Fibroblast of skin of back (primary cell): Measurements from ENCODE around the gene FMNL2.

Experiments
- DNase-seq: peaks from one replicate; pipeline ENCODE4 v3.0.0-alpha.2; 2013

The FMNL2 gene

DNA sequence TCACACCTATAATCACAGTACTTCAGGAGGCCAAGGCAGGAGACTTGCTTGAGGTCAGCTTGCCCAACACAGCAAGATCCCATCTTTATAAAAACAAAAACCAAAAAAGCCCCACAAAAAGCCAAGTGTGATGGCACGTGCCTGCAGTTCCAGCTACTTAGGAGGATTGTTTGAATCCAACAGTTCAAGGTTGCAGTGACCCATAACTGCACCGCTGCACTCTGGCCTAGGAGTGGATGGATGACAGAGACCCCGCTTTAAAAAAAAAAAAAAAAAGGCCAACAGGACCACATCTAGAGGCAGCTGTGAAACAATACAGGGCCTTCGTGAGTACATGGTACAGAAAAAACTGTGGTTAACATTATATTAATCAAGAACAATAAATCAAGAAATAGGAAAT, 326.1 kb downstream of the FMNL2 start:
- no peak for DNase-seq

DNA sequence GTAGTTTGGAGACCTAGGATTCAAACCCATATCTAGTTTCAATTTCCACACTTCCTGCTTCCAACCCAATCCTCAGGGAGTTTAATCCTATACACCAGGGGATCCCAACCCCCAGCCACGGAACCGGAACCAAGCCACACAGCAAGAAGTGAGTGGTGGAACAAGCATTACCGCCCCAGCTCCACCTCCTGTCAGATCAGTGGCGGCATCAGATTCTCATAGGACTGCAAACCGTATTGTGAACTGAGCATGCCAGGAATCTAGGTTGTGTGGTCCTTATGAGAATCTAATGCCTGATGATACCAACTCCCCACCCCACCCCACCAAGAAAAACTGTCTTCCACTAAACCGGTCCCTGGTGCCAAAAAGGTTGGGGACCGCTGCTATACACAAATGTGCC, 329.8 kb downstream of the FMNL2 start:
- DNase-seq, result no peak

DNA sequence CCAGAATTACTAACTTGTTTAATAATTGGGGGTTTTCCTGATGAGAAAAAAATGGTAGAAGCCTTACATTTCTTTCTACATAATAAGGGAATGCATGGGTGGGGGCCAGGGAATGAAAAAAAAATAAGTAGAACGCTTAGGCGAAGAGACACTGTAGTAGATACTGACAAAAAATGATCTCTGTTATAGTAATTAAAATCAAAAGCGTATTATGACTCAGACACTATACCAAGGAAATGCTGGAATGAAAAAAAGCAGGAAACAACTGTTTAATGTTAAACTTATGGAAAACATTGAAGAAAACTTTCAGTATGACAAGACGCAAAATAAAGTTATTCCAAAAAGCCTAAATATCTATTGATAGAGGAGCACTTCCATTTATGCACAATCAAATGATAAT, 339.4 kb downstream of the FMNL2 start:
- no peak for DNase-seq

DNA sequence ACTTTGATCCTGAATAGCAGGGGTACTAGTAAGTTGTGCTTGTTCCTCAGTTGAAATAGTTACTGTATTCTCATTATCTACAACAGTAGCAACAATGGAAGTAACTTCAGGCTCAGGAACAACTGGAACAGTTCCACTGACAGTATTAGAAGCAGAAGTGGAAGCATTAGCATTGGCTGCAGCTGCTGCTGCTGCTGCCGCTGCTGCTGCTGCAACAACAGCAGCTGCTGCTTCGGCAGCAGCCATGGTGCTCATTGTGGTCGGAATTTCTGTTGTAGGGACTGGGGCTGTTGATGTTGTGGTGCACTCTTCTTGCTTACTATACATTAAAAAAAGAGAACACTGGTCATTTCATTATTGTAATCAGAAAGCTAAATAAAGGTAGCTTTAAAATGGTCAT, 341.5 kb downstream of the FMNL2 start:
- no peak for DNase-seq

DNA sequence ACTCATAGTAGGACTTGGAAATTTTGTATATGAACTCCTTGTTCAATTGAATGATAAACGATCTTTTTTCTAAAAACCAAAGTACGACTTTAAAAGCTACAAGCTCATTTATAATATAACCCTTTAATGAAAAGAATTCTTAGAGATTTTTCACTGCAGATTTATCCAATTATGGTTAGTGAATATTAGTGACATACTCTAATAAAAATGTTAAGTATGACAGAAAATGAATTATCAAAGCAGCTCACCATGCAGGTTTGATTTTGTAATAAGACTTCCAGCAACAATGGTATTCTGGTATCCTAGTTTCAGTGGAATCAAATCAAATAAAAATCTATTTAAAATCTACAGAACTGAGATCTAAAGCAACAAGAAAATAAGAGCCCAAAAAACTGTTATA, 343.8 kb downstream of the FMNL2 start:
- no peak for DNase-seq

DNA sequence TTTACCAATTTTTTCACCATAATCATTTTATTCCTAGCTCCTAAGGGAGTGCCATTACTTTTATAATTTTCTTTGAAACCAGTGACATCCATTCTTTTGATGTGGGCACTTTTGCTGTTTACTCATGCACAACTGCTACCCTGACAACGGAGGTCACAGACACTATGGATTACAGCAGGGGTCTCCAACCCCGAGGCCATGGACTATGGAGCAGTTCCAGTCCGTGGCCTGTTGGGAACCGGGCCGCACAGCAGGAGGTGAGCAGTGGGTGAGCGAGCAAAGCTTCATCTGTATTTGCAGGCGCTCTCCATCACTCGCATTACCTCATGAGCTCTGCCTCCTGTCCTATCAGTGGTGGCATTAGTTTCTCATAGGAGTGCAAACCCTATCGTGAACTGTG, 347.7 kb downstream of the FMNL2 start:
- DNase-seq, result no peak

DNA sequence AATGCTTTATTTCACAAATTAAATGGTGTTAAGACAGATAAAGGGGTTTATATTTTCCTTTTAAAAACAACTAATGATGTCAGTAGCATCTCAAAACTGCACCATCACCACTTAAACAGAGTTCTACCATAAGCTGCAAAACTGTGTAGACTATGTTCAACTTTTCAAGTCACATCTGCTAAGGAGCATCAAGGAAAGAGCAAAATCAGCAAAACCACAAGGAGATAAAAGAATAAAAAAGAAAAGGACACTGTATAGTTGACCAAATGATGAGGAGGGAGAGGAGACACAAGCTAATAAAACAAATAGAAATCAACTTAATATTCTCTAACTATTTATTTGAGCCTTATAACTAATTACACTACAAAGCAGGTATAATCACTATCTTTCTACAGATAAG, 348.4 kb downstream of the FMNL2 start:
- DNase-seq, result no peak

DNA sequence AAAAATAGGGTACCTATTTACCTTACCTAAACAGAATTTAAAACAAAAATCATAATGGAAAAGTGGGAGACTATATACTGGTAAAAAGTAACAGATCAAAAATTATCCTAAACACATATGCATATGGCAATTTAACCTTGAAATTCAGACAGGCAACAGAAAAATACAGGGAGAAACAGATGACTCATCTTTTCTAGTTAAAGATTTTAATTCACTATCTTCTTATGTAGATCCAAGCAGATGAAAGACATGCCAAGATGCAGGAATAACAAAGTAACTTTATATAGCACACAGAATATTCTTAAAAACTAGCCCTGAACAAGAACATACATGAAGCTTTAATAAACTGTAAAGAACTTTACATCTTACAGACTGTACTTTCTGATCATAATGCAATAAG, 351.3 kb downstream of the FMNL2 start:
- DNase-seq, result no peak

DNA sequence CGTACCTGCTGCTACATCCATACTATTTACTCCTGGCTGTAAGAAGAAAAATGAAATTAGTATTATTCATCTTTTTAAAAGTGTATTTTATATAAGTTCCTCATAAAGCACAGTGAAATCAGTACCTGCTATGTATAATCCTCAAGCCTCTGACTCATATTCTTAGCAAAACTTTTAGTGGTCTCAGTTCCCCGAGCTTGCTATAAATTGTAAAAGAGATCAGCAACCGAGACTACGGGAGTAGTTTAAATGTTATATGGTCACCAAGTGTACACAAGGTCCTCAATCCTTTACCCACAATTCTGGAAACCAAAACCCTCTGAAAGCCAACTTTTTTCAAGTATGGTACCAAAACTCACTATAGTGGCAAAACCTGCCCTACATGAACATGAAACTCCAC, 358.1 kb downstream of the FMNL2 start:
- DNase-seq, result no peak

DNA sequence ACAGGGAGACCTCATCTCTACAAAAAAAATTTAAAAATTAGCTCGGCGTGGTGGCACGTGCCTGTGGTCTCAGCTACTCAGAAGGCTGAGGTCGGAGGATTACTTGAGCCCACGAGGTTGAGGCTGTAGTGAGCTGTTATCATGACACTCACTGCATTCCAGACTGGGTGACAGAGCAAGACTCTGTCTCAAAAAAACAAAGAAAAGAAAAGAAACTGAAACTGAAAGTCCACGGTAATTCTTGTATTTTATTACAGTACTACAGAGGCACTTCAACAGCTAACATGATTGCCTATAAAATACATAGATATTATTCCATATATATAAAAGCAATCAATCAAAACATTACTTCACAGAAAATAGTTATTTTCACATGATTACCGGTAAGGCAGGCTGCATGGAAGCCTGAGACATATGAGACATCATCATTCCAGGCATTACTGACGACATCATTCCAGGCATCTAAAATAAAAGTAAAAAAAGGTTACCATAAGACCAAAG, 359.2 kb downstream of the FMNL2 start:
- DNase-seq, result peak; percentile 87

DNA sequence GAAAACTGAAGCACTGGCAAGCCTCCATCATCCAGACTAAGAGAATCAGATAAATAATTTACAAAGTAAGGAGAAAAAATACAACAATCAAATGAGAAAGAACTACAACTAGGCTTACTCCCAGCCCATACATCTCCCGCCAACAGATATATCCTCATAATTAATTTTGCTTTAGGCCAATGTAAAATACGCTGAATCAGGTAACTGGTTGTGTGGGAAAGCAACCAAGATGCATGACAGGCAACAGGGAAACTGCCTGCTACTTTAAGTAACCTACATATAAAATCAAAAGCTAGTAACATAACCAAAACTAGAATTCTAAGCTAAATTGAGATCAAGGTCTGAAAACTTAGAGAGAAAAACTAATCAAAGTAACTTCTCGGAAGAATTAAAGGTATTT, 360.8 kb downstream of the FMNL2 start:
- no peak for DNase-seq

DNA sequence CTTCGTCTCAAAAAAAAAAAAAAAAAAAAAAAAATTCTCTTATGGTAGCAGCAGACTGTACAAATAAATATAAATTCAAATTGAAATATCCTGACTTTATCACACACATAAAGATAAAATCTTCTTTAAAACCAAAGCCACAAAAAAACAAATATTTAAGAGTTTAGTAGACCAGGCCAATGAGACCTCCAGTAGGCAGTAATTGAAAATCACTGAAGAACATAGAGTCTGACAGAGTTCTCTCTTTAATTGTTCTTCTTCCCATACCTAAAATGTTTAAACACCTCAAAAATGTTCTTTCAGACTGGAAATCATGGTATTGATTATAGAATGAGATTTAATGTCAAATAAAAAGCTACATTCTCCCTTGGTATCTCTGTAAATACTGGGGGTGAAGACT, 361.5 kb downstream of the FMNL2 start:
- DNase-seq, result no peak
